ENCODE measurements around the gene PLD1. TPM values are rescaled to one million over a fixed set of nuclear protein-coding genes. Genes with fewer than 3 reads are reported as not detected.

The PLD1 gene
- total and polyA plus RNA-seq, 2 of the 8 experiments (the other 6 are each of a cell fraction or from before 2014, with no cell fraction given) = 1.2 to 2.6 TPM

DNA sequence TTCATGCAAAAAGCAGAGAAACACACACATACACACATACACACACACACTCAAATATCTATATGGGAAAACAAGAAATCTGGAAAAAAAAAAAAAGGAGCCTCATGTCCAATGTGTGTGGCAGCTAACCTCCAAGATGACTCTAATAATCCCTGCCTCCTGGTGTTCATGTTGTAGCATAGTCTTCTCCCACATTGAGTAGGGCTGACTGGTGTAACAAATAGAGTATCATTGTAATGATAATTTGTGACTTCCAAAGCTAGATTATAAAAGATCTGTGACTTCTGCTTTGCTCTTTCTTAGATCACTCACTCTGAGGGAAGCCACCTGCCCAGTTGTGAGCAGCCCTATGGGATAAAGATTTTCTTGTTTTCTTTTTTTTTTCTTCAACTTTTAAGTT lies 219.2 kb downstream of the PLD1 start (continued):
- TF ChIP-seq CHD7 (IDR thresholded peaks at IDR 0.05; ENCODE audit: insufficient replicate concordance, low read length) = no peak
- TF ChIP-seq RXRA (IDR thresholded peaks at IDR 0.05; ENCODE audit: insufficient read depth, low read depth, low read length) = no peak
- no peak for TF ChIP-seq ASH2L (IDR thresholded peaks at IDR 0.05; ENCODE audit: low read length)

Data from H1 (cell line).